Measurements from ENCODE around the gene ALKBH8.

Gene ALKBH8

DNA sequence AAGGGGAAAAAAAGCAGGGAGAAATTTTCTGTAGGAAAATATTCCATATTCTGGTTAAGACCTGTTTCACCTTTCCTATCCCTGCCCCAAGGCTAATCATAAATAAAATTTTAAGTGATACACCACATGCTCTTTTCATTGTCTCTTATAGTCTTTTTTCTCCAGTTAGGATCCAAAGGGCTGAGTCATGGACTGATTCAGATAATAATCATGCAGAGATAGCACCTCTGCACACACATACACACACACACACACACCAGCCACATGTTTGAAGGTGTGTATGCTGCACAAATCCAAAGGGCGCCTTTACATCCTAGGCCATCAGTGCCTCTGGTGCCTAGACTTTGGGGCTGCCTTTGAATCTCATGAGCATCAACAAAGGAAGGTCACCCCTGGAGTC lies 72.4 kb downstream of the ALKBH8 start:
- no peaks in the 10 kb centered on the region for H3K9me3 ChIP-seq (ENCODE audit: severe bottlenecking)
- H3K27me3 ChIP-seq (ENCODE audit: insufficient read depth, low read depth, severe bottlenecking), result no peaks in the 10 kb centered on the region
- H3K36me3 ChIP-seq, result no peaks in the 10 kb centered on the region
- DNase-seq, result no peak
- H3K27ac ChIP-seq, result no peak overlapping the region
- no peak overlapping the region for H3K4me3 ChIP-seq (ENCODE audit: low read depth, low read length)
- TF ChIP-seq, protein P1, sequence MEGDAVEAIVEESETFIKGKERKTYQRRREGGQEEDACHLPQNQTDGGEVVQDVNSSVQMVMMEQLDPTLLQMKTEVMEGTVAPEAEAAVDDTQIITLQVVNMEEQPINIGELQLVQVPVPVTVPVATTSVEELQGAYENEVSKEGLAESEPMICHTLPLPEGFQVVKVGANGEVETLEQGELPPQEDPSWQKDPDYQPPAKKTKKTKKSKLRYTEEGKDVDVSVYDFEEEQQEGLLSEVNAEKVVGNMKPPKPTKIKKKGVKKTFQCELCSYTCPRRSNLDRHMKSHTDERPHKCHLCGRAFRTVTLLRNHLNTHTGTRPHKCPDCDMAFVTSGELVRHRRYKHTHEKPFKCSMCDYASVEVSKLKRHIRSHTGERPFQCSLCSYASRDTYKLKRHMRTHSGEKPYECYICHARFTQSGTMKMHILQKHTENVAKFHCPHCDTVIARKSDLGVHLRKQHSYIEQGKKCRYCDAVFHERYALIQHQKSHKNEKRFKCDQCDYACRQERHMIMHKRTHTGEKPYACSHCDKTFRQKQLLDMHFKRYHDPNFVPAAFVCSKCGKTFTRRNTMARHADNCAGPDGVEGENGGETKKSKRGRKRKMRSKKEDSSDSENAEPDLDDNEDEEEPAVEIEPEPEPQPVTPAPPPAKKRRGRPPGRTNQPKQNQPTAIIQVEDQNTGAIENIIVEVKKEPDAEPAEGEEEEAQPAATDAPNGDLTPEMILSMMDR (IDR thresholded peaks at IDR 0.05; ENCODE audit: low read depth, low read length), result no peak

DNA sequence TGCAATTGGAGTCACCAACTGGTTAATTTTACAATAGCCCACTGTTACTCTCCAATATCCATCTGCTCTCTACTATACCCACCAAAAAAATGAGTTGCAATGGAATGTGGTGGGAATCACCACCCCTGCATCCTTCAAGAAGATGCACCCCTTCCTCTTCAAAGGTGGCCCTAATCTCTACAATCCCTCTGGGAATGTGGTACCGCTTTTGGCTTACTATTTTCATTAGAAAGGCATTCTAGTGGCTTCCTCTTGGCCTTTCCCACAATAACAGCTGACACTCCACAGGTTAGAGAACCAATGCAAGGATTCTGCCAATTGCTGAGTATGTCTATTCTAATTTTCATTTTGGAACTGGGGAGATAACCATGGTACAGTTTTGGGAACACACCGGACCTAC lies 74.7 kb downstream of the ALKBH8 start:
- Histone ChIP-seq H3K4me3 (ENCODE audit: low read depth, low read length) (no peak overlapping the region), H3K27me3 (ENCODE audit: insufficient read depth, low read depth, severe bottlenecking) (no peaks in the 10 kb centered on the region), H3K27ac (no peak overlapping the region), H3K36me3 (no peaks in the 10 kb centered on the region), H3K9me3 (ENCODE audit: severe bottlenecking) (no peaks in the 10 kb centered on the region)
- TF ChIP-seq, protein P1 (IDR thresholded peaks at IDR 0.05; ENCODE audit: low read depth, low read length), result no peak
- no peak for DNase-seq

DNA sequence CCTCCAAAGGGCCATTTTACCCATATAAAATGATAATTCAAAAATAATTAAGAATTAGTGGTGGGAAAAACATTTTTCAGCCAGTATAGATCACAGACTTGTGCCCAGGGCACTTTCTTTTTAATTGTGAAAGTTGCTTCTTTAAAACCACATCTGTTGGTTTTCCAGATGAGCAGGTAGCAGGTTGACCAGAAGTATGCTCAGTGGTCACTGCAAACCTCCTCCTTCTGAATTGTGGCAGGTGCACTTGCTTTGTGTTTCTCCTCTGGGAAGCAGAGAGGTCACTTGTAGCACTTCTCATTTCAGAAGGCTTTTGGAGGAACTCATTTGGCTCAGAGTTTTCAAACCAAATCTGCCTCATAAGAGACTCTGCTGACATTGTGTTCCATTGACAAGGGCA lies 83.3 kb downstream of the ALKBH8 start:
- H3K4me3 ChIP-seq (ENCODE audit: low read depth, low read length), result no peak overlapping the region
- H3K27me3 ChIP-seq (ENCODE audit: insufficient read depth, low read depth, severe bottlenecking), result no peaks in the 10 kb centered on the region
- no peaks in the 10 kb centered on the region for H3K36me3 ChIP-seq
- H3K27ac ChIP-seq, result no peak overlapping the region
- DNase-seq, result no peak
- H3K9me3 ChIP-seq (ENCODE audit: severe bottlenecking), result no peaks in the 10 kb centered on the region
- TF ChIP-seq, protein P1 (IDR thresholded peaks at IDR 0.05; ENCODE audit: low read depth, low read length), result no peak

DNA sequence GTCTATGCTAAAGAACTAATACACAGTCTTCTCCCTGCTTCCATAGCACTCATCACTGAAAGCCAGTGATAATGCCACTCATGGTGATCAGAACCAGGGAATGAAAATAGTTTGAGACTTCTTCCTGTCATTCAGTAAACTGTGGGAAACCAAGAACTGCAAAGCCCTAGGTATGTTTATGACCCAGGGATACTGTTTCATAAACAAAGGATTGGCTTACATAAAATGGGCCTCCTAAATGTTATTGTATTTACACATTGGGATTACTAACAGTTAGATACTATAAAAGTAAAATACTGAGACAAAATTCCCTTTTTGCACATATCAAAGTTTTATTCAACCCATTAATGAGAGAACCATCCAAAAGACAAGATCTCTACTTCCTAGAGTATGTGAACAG lies 86.6 kb downstream of the ALKBH8 start:
- no peak overlapping the region for H3K27ac ChIP-seq
- DNase-seq, result no peak
- TF ChIP-seq, protein P1 (IDR thresholded peaks at IDR 0.05; ENCODE audit: low read depth, low read length), result no peak
- no peak overlapping the region for H3K4me3 ChIP-seq (ENCODE audit: low read depth, low read length)
- H3K36me3 ChIP-seq, result no peaks in the 10 kb centered on the region
- no peaks in the 10 kb centered on the region for H3K9me3 ChIP-seq (ENCODE audit: severe bottlenecking)
- H3K27me3 ChIP-seq (ENCODE audit: insufficient read depth, low read depth, severe bottlenecking), result no peaks in the 10 kb centered on the region

DNA sequence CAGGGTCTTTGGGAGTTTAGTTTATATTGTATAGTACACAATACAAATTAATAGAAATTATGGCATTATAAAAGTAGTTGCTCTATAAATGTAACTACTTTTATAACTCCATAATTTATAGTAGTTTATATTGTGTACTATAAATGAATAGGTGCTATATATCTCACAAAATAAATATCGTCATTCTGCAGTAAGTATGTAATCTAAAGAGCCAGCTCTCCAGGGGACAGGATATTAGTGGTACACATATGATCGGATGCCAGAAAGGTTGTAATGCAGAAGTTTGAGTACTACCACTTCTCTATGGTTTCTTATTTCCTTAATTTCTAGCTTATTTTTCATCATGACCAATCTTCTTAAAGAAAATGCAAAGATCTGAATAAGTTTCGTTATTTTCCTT lies 87.7 kb downstream of the ALKBH8 start:
- DNase-seq, result no peak
- no peak overlapping the region for H3K27ac ChIP-seq
- TF ChIP-seq, protein P1 (IDR thresholded peaks at IDR 0.05; ENCODE audit: low read depth, low read length), result no peak

DNA sequence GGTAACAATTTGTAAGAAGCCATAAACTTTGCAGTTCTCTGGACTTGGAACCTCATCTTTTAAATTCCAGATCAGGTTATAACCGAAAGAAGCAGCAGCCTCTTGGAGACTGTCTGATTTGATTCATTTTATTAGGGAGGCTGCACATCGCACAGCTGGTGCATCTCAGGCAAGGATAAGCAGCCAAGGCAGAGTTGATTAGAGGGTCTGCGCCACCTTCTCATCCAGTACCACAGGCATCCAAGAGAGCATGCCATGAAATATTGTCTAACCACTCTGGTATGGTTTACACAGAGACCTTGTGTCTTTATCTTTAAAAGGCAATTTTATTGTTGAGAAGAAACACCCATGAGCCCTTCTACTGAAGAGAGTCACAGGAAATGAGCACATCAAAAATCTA lies 91.7 kb downstream of the ALKBH8 start:
- TF ChIP-seq, protein P1 (IDR thresholded peaks at IDR 0.05; ENCODE audit: low read depth, low read length), result no peak
- Histone ChIP-seq H3K9me3 (ENCODE audit: severe bottlenecking) (no peaks in the 10 kb centered on the region), H3K27me3 (ENCODE audit: insufficient read depth, low read depth, severe bottlenecking) (no peaks in the 10 kb centered on the region), H3K4me3 (ENCODE audit: low read depth, low read length) (no peak overlapping the region), H3K27ac (no peak overlapping the region), H3K36me3 (no peaks in the 10 kb centered on the region)
- DNase-seq, result no peak

More for the DNA sequence above, 87.7 kb downstream of the ALKBH8 start:
- Histone ChIP-seq H3K27me3 (ENCODE audit: insufficient read depth, low read depth, severe bottlenecking) (no peaks in the 10 kb centered on the region), H3K4me3 (ENCODE audit: low read depth, low read length) (no peak overlapping the region), H3K36me3 (no peaks in the 10 kb centered on the region), H3K9me3 (ENCODE audit: severe bottlenecking) (no peaks in the 10 kb centered on the region)
